ENCODE results near the gene SLC50A1. TPM values are rescaled to one million over a fixed set of nuclear protein-coding genes. Genes with fewer than 3 reads are reported as not detected.

Gene SLC50A1
- total and polyA plus RNA-seq, 4 experiments from 2014 or later: 20.1 to 91.7 (median 36.6) TPM

DNA sequence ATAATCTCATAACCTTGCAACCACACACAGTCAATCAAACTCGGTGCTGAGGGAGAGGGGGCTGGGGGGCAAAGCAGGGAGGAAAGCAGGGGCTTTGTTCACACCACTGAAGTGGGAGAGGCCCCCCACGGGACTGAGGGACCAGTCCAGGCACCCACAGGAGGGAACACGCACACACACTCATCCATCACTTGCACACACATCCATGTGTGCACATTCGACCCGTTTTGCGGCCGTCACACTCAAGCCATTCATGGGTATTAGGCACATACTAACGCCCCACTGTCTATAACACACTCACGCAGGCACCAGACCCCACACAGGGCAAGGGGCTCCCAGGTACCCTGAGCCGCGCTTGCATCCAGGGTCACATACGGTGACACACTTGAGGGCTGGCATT lies 43.0 kb upstream of the SLC50A1 start:
- CTCF ChIA-PET (ENCODE audit: partially characterized antibody): interaction anchor here (1.8 to 6.8 kb wide), 6 partner anchors 12 to 77 kb away, joined by 7 to 229 read pairs (median 11); partner anchors contain the start of genes KRTCAP2 and TRIM46
- Histone ChIP-seq H3K4me1 (ENCODE audit: insufficient read depth, low read length) (peaks cover 8% of the 10 kb centered on the region), H3K36me3 (ENCODE audit: insufficient read depth, low read length) (no peaks in the 10 kb centered on the region), H3K27ac (ENCODE audit: low read depth, low read length) (no peak overlapping the region), H3K4me3 (ENCODE audit: low read length in 2 of 2) (no peak overlapping the region), H3K27me3 (ENCODE audit: insufficient read depth, low read length) (no peaks in the 10 kb centered on the region), H3K9me3 (ENCODE audit: control insufficient read depth in 1 of 2, low read length in 2 of 2) (no peaks in the 10 kb centered on the region)
- Mint-ChIP-seq H3K4me1 (peaks cover 2 to 8% (median 5%) of the 10 kb centered on the region in 4 donors), H3K27me3 (peaks cover 4 to 5% of the 10 kb centered on the region in 2 donors), H3K4me3 (no peak overlapping the region), H3K27ac (peak overlapping the region in 1 of 7 donors; percentile 43), H3K36me3 (no peaks in the 10 kb centered on the region), H3K9me3 (no peaks in the 10 kb centered on the region)
- intact Hi-C loops (cut with micrococcal nuclease): loop anchor here (5.0 kb wide), 2 partner anchors 35 to 500 kb away; partner anchors contain the start of gene EFNA1
- no peak for DNase-seq
- POLR2A ChIA-PET (ENCODE audit: partially characterized antibody): no interaction called here

DNA sequence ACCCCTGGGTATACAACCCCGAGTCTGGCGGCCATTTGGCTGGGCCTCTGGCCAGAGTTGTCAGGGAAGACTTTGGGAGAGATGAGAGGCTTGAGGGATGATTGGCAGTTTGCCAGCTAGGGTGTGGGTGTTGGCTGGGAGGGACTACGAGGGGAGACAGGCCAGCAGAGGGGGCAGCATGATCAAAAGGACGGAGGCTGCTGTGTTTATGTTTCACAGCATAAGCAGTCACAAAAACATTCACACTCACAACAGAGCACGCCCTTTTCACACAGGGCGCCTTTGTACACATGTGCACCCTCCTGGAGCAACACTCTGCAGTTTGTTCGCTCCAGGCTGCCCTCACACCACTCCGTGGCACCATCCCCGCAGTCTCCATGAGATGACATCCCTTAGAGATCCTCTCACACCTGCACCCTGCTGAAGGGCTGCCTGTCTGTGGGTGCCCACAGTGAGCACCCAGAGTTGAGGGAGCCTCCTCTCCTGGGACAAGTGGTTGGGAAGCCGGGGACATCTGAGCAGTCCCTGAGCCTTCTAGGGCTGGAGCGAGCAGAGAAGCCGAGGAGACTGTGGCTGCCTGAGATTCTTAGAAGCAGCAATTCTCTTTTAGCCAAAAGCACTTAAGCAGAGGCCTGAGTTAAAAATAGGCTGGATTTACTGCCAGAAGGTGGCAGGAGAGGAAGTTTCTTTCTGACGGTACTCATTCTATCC lies 41.6 kb upstream of the SLC50A1 start:
- no peaks in the 10 kb centered on the region for H3K9me3 Mint-ChIP-seq
- ChIA-PET CTCF (ENCODE audit: partially characterized antibody) (interaction anchor here (0.6 to 6.8 kb wide), 4 partner anchors 9 to 587 kb away, joined by 4 to 229 read pairs (median 12); partner anchors contain the start of genes KRTCAP2 and TRIM46), POLR2A (ENCODE audit: partially characterized antibody) (no interaction called here)
- intact Hi-C loops (cut with micrococcal nuclease): loop anchor here (5.0 kb wide), 2 partner anchors 33 to 498 kb away; partner anchors contain the start of gene EFNA1
- no peaks in the 10 kb centered on the region for H3K36me3 Mint-ChIP-seq
- Histone ChIP-seq H3K4me3 (ENCODE audit: low read length in 2 of 2) (no peak overlapping the region), H3K4me1 (ENCODE audit: insufficient read depth, low read length) (peaks cover 8% of the 10 kb centered on the region), H3K27me3 (ENCODE audit: insufficient read depth, low read length) (no peaks in the 10 kb centered on the region), H3K36me3 (ENCODE audit: insufficient read depth, low read length) (no peaks in the 10 kb centered on the region), H3K27ac (ENCODE audit: low read depth, low read length) (no peak overlapping the region), H3K9me3 (ENCODE audit: control insufficient read depth in 1 of 2, low read length in 2 of 2) (no peaks in the 10 kb centered on the region)
- no peak overlapping the region for H3K27ac Mint-ChIP-seq
- peaks cover 2 to 8% (median 5%) of the 10 kb centered on the region in 4 donors for H3K4me1 Mint-ChIP-seq
- DNase-seq: no peak
- H3K27me3 Mint-ChIP-seq: peaks cover 4 to 5% of the 10 kb centered on the region in 2 donors
- H3K4me3 Mint-ChIP-seq: no peak overlapping the region

DNA sequence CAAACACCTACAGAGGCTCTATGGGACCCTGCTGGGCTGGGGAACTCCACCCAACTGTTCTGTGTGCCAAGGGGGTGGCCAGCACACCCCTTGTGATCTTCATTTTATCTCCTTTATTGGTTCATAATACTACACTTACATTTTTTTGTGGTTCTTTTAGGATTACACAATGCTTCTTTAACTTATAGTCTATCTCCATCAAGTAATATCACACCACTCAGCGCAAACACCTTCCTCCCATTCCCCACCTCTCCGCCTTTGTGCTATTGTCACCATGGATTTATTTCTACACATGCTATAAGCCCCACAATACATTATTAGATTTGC lies 41.1 kb upstream of the SLC50A1 start:
- Histone ChIP-seq H3K36me3 (ENCODE audit: insufficient read depth, low read length) (no peaks in the 10 kb centered on the region), H3K4me3 (ENCODE audit: low read length in 2 of 2) (no peak overlapping the region), H3K27ac (ENCODE audit: low read depth, low read length) (no peak overlapping the region), H3K9me3 (ENCODE audit: control insufficient read depth in 1 of 2, low read length in 2 of 2) (no peaks in the 10 kb centered on the region), H3K27me3 (ENCODE audit: insufficient read depth, low read length) (no peaks in the 10 kb centered on the region), H3K4me1 (ENCODE audit: insufficient read depth, low read length) (peaks cover 8% of the 10 kb centered on the region)
- Mint-ChIP-seq H3K4me3 (no peak overlapping the region), H3K27me3 (peaks cover 4 to 5% of the 10 kb centered on the region in 2 donors), H3K36me3 (no peaks in the 10 kb centered on the region), H3K4me1 (peaks cover 2 to 8% (median 5%) of the 10 kb centered on the region in 4 donors), H3K27ac (no peak overlapping the region), H3K9me3 (no peaks in the 10 kb centered on the region)
- intact Hi-C loops (cut with micrococcal nuclease): loop anchor here (5.0 kb wide), 2 partner anchors 33 to 498 kb away; partner anchors contain the start of gene EFNA1
- CTCF ChIA-PET (ENCODE audit: partially characterized antibody): interaction anchor here (1.0 to 2.8 kb wide), 5 partner anchors 9 to 78 kb away, joined by 3 to 24 read pairs (median 11); partner anchors contain the start of genes KRTCAP2 and TRIM46
- DNase-seq: no peak
- POLR2A ChIA-PET (ENCODE audit: partially characterized antibody): no interaction called here

DNA sequence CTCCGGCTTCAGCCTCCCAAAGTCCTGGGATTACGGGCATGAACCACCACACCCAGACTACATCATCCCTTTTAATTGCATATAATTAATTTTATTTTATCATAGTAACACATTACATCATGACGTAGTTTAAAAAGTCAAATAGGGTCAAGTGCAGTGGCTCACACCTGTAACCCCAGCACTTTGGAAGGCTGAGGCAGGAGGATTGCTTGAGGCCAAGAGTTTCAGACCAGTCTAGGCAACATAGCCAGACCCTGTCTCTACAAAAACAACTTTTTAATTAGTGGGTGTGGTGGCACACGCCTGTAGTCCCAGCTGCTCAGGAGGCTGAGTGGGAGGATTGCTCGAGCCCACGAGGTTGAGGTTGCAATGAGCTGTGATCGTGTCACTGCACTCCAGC lies 36.3 kb upstream of the SLC50A1 start:
- ChIA-PET CTCF (ENCODE audit: partially characterized antibody) (interaction anchor here (1.8 to 4.0 kb wide), 3 partner anchors 8 to 68 kb away, joined by 5 to 23 read pairs (median 10); no protein-coding TSS in a partner anchor), POLR2A (ENCODE audit: partially characterized antibody) (no interaction called here)
- H3K27ac ChIP-seq (ENCODE audit: low read depth, low read length): no peak overlapping the region
- no peaks in the 10 kb centered on the region for H3K4me1 ChIP-seq (ENCODE audit: insufficient read depth, low read length)
- no peaks in the 10 kb centered on the region for H3K27me3 ChIP-seq (ENCODE audit: insufficient read depth, low read length)
- H3K27ac Mint-ChIP-seq: no peak overlapping the region
- no peaks in the 10 kb centered on the region for H3K9me3 Mint-ChIP-seq
- H3K9me3 ChIP-seq (ENCODE audit: control insufficient read depth in 1 of 2, low read length in 2 of 2): no peaks in the 10 kb centered on the region
- no peaks in the 10 kb centered on the region for H3K4me1 Mint-ChIP-seq
- intact Hi-C loops (cut with micrococcal nuclease): no loop called here
- H3K27me3 Mint-ChIP-seq: peaks cover 2 to 3% of the 10 kb centered on the region in 2 donors
- H3K4me3 ChIP-seq (ENCODE audit: low read length in 2 of 2): no peak overlapping the region
- no peaks in the 10 kb centered on the region for H3K36me3 Mint-ChIP-seq
- H3K36me3 ChIP-seq (ENCODE audit: insufficient read depth, low read length): no peaks in the 10 kb centered on the region
- DNase-seq: no peak
- no peak overlapping the region for H3K4me3 Mint-ChIP-seq

DNA sequence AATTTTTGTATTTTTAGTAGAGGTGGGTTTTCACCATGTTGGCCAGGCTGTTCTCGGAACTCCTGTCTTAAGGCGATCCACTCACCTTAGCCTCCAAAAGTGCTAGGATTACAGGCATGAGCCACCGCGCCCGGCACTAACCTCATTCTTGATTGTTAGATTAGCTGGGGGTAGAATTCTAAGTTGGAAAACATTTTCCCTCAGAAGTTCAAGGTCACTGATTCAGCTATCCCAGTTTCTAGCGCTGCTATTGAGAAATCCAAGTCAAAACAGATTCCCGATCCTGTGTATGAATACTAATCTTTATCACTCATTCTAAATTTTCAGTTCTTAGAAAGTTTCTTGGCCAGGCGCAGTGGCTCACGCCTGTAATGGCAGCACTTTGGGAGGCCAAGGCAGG lies 32.3 kb upstream of the SLC50A1 start:
- Histone ChIP-seq H3K36me3 (ENCODE audit: insufficient read depth, low read length) (no peaks in the 10 kb centered on the region), H3K4me1 (ENCODE audit: insufficient read depth, low read length) (no peaks in the 10 kb centered on the region), H3K27me3 (ENCODE audit: insufficient read depth, low read length) (no peaks in the 10 kb centered on the region), H3K9me3 (ENCODE audit: control insufficient read depth in 1 of 2, low read length in 2 of 2) (no peaks in the 10 kb centered on the region), H3K4me3 (ENCODE audit: low read length in 2 of 2) (no peak overlapping the region), H3K27ac (ENCODE audit: low read depth, low read length) (no peak overlapping the region)
- ChIA-PET POLR2A (ENCODE audit: partially characterized antibody) (no interaction called here), CTCF (ENCODE audit: partially characterized antibody) (interaction anchor here (0.7 to 3.6 kb wide), 3 partner anchors 12 to 56 kb away, joined by 3 to 12 read pairs (median 4); no protein-coding TSS in a partner anchor)
- DNase-seq: no peak
- H3K36me3 Mint-ChIP-seq: no peaks in the 10 kb centered on the region
- H3K27me3 Mint-ChIP-seq: no peaks in the 10 kb centered on the region
- no peak overlapping the region for H3K27ac Mint-ChIP-seq
- H3K4me3 Mint-ChIP-seq: no peak overlapping the region
- intact Hi-C loops (cut with micrococcal nuclease): no loop called here
- no peaks in the 10 kb centered on the region for H3K9me3 Mint-ChIP-seq
- H3K4me1 Mint-ChIP-seq: no peaks in the 10 kb centered on the region

DNA sequence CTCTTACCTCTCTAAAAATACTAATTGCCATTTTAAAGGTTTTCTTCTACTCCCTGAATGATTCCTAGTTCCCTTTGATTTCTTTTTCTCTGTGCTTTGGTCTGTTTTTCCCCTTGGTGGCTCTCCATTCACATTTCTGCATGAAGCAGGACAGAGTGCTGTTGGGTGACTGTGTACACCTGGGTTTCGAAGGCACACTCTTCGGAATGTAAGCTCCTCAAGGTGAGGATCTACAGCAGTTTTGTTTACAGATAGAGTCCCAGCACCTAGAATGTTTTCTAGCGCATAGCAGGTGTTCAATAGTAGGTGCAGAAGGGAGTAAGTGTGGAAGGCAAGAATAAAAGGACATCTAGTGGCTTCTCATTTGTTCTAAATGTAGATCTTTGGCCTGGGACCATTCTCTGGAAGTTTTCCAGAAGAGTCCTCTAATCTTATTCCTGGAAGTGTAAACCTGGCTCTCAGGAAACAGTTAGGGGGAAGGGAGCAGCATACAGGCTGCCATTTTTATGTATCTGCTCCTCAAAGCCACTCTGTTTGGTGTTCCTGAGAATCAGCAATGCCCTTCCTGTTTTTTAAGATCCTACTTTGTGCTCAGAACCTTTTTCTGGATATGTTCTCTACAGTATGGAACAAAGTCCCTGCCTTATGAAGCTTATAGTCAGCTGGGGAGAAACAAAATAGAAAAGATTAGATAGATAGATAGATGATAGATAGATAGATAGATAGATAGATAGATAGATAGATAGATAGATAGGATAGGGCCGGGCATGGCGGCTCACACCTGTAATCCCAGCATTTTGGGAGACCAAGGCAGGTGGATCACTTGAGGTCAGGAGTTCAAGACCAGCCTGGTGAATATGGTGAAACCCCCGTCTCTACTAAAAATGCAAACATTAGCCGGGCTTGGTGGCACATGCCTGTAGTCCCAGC lies 30.8 kb upstream of the SLC50A1 start:
- no peaks in the 10 kb centered on the region for H3K9me3 ChIP-seq (ENCODE audit: control insufficient read depth in 1 of 2, low read length in 2 of 2)
- ChIA-PET POLR2A (ENCODE audit: partially characterized antibody) (no interaction called here), CTCF (ENCODE audit: partially characterized antibody) (interaction anchor here (3.6 kb wide), 1 partner anchor 13 kb away, joined by 12 read pairs; no protein-coding TSS in a partner anchor)
- no peaks in the 10 kb centered on the region for H3K36me3 ChIP-seq (ENCODE audit: insufficient read depth, low read length)
- no peaks in the 10 kb centered on the region for H3K4me1 ChIP-seq (ENCODE audit: insufficient read depth, low read length)
- Mint-ChIP-seq H3K4me3 (no peak overlapping the region), H3K4me1 (no peaks in the 10 kb centered on the region), H3K36me3 (no peaks in the 10 kb centered on the region), H3K9me3 (no peaks in the 10 kb centered on the region), H3K27me3 (no peaks in the 10 kb centered on the region), H3K27ac (no peak overlapping the region)
- no peak overlapping the region for H3K27ac ChIP-seq (ENCODE audit: low read depth, low read length)
- intact Hi-C loops (cut with micrococcal nuclease): no loop called here
- DNase-seq: no peak
- no peak overlapping the region for H3K4me3 ChIP-seq (ENCODE audit: low read length in 2 of 2)
- no peaks in the 10 kb centered on the region for H3K27me3 ChIP-seq (ENCODE audit: insufficient read depth, low read length)

DNA sequence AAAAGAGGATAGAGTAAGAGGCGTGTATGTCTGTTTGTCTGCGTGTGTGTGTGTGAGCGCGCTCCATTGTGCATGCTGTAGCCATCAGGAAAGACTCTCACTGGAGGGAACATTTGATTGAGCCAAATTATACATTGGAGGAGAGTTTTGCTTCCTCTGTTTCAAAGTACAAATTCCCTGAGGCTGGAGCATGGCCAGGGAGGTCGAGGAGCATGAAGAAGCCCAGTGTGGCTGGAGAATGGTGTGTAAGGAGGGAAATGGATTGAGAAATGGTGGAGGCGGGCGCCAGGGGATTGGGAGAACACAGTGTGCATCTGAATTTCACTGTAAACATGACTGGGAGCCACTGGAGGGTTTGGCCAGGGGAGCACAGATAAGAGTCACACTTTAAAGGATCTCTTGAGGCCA lies 30.0 kb upstream of the SLC50A1 start:
- Histone ChIP-seq H3K36me3 (ENCODE audit: insufficient read depth, low read length) (no peaks in the 10 kb centered on the region), H3K27me3 (ENCODE audit: insufficient read depth, low read length) (no peaks in the 10 kb centered on the region), H3K9me3 (ENCODE audit: control insufficient read depth in 1 of 2, low read length in 2 of 2) (no peaks in the 10 kb centered on the region), H3K27ac (ENCODE audit: low read depth, low read length) (no peak overlapping the region), H3K4me3 (ENCODE audit: low read length in 2 of 2) (no peak overlapping the region), H3K4me1 (ENCODE audit: insufficient read depth, low read length) (no peaks in the 10 kb centered on the region)
- intact Hi-C loops (cut with micrococcal nuclease): no loop called here
- H3K4me1 Mint-ChIP-seq: no peaks in the 10 kb centered on the region
- H3K27ac Mint-ChIP-seq: no peak overlapping the region
- POLR2A ChIA-PET (ENCODE audit: partially characterized antibody): no interaction called here
- no peak overlapping the region for H3K4me3 Mint-ChIP-seq
- H3K9me3 Mint-ChIP-seq: no peaks in the 10 kb centered on the region
- H3K36me3 Mint-ChIP-seq: no peaks in the 10 kb centered on the region
- DNase-seq: no peak
- peaks cover 0 to 5% of the 10 kb centered on the region in 2 donors for H3K27me3 Mint-ChIP-seq
- CTCF ChIA-PET (ENCODE audit: partially characterized antibody): interaction anchor here (3.6 kb wide), 1 partner anchor 14 kb away, joined by 12 read pairs; no protein-coding TSS in a partner anchor

Data from CD4-positive, alpha-beta memory T cell (primary cell).